Activated gamma-delta T cell (primary cell): Measurements from ENCODE around the gene TSBP1.
"Not testable (repeated sequence)": the region's sequence is repeated elsewhere in the genome, so short reads cannot be mapped to it uniquely, and the experiment has no call there.

Experiments
- DNase-seq: peaks from one replicate; lab custom pipeline; 2025; lab: John Stamatoyannopoulos, UW

TSBP1 gene

DNA sequence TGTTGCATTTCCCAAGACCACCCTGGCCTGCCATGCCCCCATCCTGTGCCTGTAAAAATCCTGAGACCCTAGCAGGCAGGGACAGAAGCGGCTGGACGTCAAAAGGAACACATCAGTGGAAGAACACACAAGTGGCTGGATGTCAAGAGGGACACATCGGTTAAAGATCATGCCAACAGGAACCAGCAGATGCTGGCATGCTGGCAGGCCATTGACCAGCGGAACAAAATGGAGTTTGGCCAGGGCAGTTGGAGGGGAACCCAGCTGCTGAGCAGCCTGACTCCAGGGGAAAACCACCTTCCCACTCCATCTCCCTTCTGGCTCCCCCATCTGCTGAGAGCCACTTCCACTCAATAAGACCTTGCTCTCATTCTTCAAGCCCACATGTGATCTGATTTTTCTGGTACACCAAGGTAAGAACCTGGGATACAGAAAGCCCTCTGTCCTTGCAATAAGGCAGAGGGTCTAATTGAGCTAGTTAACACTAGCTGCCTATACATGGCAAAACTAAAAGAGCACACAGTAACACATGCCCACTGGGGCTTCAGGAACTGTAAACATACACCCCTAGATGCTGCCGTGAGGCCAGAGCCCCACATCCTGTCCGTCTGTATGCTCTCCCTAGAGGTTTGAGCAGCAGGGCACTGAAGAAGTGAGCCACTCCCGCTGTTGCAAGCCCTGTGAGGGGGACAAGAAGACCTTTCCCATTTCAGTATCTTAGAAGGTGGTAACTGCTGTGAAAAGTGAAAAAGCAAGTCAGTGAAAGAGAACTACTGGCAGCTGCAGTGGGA lies 4.2 kb upstream of the TSBP1 start:
- no peak for DNase-seq

DNA sequence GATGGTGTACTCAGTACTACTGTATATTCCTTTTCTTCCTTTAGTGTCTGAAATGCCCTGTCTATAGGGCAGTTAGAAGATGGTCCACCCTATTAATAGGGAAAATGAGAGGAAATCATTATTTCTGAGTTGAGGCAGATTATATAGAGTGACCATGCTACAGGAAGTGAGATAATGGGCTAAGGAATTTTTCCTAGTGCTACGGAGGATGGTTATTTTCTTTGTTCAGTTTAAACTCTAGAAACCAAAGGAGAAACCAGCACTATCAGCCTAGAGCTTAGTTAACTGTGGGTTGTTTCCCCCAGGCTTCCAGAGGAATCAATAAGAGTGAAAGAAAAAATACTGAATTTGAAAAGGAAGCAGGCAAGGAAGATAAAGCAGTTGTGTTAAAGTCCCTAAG lies 474 bp downstream of the TSBP1 start:
- no peak for DNase-seq

DNA sequence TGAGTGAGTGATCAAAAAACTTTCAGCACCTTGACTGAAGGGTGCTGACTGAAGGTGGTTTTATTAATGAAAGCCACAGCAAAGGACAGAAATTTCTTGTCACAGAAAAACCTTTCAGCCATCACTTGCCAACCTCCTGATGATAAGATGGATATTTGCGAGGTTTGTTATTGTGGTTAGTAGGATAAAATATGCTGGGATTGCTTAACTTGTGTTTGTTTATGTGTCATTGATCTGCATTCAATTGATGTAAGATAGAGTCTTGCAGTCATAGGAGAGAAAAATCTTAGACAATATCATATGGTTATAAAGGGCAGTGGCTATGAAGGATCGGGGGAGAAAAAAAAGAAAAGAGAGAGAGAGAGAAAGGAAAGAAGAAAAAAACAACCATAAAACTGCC lies 1.2 kb downstream of the TSBP1 start:
- DNase-seq, result no peak

DNA sequence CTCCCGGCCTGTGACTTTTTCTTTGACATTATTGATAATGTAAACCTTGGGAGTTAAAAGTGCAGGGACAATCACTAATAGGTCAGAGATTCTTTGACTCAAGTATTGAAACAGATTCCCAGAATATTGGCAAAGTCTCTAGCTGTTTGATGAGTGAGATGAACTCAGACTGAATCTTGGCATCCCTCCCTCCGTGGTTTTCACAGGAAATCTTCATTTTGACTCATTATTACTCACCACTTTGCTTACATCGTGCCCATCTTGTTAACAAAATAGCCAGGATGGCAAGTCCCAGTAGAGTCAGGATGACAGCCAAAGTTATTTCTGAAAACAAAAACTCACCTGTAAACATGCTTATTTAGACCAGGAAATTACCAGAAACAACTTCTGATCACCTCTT lies 2.0 kb downstream of the TSBP1 start:
- no peak for DNase-seq

DNA sequence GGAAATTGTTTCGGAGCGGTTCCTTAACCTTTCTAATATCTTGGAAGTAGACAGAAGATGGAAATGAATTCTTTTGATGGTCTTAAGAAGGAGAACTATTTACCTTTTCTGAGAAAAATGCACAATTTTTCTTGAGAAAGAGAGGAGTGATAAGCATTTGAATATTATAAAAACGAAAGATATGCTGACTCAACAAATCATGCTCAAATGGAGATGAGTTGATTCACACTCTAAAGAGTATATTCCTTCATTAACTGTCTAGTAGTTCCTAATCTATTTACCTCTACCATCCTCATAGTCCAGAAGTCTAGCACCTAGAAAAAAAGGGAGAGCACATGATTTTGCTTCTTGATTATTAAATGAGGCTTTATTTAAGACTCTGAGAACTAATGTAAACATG lies 4.1 kb downstream of the TSBP1 start:
- DNase-seq, result no peak

DNA sequence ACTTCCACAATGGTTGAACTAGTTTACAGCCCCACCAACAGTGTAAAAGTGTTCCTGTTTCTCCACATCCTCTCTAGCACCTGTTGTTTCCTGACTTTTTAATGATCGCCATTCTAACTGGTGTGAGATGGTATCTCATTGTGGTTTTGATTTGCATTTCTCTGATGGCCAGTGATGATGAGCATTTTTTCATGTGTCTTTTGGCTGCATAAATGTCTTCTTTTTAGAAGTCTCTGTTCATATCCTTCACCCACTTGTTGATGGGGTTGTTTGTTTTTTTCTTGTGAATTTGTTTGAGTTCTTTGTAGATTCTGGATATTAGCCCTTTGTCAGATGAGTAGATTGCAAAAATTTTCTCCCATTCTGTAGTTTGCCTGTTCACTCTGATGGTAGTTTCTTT lies 12.5 kb downstream of the TSBP1 start:
- DNase-seq, result not testable (repeated sequence)

DNA sequence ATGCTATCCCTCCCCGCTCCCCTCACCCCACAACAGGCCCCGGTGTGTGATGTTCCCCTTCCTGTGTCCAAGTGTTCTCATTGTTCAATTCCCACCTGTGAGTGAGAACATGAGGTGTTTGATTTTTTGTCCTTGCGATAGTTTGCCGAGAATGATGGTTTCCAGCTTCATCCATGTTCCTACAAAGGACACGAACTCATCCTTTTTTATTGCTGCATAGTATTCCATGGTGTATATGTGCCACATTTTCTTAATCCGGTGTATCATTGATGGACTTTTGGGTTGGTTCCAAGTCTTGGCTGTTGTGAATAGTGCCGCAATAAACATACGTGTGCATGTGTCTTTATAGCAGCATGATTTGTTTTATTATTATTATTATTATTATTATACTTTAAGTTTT lies 13.2 kb downstream of the TSBP1 start:
- not testable (repeated sequence) for DNase-seq

DNA sequence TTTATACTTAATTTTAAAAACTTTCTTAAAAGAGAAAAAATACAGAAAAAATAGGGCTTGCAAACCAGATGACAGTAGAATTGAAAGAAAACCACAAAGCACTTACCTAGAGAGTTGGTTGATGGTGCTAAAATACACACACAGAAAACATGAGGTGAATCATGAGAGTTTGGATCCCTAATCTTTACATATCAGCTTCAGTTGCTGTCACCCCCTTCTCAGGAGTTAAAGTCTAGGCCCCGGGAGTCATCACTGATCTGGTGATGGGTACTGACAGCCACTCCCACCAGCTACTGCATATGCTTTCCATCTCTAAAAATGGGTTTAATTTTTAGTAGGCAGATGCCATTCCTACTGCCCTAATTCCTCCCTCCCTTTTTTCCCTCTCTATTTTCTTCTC lies 16.7 kb downstream of the TSBP1 start:
- DNase-seq, result no peak

DNA sequence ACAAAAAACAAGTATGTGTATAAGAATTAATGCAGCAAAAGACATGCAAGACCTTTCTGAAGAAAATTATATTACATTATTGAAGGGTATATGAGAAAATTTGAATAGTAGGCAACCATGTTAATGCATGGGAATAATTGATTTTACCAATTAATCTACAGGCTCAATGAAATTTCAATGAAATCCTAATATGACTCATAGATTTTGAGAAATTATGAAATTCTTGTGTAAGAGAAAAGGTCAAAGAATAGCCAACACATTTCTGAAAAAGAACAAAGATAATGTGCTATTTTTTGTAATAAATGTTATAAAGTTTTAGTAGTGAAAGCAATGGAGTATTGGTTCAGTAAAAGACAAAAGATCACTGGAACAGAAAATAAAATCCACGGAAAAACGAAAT lies 18.4 kb downstream of the TSBP1 start:
- DNase-seq, result no peak

DNA sequence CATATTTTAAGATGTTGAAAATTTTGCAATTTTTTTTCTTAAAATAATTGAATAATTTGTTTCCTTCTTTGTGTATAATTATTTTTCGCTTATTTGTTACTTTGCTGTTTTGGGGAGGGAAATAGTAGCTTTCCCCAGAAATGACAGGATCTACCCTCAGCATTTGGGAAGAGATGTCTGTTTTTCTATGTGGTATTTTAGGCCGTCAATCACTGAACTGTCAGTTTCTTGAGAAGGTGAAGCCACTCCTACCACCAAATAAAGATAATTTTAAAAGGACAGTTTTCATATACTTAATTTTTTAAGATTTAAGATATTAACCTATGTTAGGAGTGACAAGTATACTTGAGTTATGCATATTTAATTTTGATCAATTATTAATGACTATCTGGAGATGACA lies 31.5 kb downstream of the TSBP1 start:
- no peak for DNase-seq

DNA sequence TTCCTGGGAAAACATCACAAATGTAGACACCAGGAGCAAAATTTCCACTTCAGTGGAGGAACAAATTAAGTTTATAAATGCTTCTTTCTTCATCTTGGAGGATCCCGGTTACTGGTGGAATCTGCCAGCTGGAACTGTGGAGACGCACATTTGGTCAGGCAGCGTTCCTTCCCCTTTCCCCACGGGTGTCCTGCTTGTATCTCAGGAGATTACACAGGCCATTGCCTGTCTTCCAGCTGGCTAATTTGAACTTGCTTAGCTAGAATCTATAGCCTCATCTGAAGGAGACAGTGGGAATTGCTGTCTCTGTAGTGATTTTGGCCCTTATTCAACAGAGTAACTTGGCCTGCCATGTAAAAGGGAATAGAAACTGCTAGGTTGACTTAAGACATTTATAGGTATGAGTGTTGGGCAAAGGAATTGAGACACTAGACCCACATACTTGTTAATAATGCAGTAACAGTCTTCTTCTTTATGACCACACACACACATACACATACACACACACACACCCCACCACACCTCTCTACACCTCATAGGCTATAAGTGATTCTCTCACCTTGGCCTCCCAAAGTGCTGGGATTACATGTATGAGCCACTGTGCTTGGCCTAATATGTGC lies 34.4 kb downstream of the TSBP1 start:
- DNase-seq, result no peak

DNA sequence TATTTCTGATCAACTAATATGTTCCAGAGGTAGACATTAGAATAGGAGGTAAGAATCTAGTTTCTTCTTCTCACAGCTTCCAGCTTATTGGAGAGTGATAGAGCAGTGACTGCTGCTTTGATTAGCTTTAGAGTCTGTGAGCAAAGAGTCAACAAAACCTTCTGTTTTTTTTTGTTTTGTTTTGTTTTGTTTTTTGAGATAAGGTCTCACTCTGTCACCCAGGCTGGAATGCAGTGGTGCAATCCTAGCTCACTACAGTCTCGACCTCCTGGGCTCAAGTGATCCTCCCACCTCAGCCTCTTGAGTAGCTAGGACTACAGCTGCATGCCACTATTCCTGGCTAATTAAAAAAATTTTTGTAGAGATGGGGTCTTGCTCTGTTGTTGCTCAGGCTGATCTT lies 39.3 kb downstream of the TSBP1 start:
- DNase-seq, result no peak

DNA sequence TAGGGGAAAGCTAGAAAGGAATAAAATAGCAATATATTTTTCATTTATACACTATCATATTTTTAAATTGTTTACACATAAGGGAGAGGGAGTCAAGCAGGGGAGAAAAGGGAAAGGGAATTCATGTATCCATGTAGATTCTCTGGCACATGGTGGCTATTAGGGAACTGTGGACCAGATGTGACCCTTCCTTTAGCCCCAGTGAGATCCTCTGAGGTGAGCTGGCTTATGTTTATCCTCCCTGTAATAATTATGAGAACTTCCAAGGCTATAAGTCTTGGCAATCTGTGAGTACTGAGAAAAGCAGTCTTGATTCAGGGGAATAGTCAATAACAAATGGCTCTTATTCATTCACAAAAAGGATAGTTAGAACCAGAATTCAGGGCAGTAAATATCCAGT lies 42.6 kb downstream of the TSBP1 start:
- DNase-seq, result no peak

DNA sequence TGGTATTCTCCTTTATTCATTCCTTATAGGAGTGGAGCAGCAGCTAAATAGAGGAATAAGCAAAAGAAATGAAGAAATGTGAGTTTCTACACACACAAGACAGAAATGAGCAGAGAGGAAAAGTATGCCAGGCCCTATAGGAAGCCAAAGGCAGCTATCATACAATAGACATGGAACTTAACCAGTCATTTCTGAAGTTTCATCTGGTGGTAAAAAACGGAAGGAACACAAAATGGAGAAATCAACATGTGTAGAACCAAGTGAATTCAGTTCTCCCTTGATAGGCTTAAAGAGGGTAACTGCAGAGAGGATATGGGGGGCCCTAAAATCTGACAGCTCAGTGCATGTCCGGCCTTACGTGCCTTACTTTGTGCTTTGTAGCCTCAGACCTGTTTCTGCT lies 44.6 kb downstream of the TSBP1 start:
- no peak for DNase-seq

DNA sequence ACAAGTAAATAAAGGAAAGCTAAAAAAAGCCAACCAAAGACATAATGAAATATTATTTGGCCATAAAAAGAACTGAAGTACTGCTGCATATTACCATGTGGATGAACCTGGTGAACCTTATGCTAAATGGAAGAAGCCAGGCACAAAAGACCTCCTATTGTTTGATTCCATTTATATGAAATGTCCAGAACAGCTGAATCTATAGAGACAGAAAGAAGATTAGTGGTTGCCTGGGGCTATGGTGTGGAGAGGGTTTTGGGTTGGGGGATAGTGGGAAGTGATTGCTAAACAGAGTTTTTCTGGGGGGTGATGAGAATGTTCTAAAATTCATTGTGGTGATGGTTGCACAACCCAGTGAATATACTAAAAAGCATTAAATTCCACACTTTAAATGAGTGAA lies 53.2 kb downstream of the TSBP1 start:
- no peak for DNase-seq

DNA sequence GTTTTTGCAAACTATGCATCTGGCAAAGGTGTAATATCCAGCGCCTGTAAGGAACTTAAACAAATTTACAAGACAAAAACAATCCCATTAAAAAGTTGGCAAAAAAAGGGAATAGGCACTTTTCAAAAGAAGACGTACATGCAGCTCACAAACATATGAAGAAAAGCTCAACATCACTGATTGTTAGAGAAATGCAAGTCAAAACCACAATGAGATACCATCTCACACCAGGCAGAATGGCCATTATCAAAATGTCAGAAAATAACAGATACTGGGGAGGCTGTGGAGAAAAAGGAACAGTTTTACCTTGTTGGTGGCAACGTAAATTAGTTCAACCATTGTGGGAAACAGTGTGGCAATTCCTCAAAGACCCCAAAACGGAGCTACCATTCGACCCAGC lies 54.2 kb downstream of the TSBP1 start:
- no peak for DNase-seq

DNA sequence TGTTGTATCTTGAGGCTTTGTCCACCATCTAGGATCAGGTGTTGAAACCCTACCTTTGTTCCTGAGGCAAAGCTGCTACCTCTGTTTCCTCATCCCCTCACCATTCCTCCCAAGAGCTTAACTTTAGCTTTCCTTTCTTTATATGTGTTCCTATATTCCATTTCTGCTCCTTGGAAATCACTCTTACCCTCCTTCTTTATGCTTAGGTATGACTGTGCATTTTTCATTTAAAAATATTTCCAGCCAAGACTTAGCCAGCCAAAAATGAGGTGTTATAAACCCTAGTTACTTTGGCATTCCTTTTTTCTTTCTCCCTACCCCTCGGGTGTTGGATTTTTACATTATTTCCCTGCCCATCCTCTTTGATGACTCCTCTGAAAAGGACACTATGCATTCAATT lies 57.7 kb downstream of the TSBP1 start:
- DNase-seq, result no peak

DNA sequence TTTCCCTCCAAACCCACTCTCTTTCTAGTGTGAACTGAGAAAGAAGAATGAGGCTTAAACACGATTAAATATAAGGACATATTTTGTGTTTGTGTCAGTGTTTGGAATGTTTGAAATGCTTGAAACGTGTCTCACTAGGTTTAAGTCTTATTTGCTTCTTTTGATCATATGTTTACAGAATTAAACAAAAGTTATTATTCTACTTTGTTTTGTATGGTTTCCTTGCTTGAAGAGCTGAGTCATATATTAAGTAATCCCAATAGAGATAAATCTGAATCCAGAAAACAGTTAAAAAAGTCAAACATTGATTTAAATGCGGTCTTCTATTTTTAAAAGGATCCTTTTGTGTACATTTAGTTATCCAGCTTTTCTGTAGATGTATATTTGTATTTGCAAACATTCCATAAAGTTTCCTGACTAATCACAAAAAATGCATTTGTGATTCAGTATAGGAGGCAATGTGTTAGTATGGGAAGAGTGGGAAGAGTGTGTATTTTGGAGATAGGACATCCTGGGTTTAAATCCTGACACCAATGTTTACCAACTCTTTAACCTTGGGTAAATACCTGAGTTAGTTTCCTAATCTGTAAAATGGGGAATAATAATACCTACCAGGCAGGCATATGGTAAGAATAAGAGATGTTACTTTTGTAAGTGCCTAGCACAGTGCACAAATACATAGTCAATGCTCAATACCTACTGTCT lies 72.9 kb downstream of the TSBP1 start:
- no peak for DNase-seq

DNA sequence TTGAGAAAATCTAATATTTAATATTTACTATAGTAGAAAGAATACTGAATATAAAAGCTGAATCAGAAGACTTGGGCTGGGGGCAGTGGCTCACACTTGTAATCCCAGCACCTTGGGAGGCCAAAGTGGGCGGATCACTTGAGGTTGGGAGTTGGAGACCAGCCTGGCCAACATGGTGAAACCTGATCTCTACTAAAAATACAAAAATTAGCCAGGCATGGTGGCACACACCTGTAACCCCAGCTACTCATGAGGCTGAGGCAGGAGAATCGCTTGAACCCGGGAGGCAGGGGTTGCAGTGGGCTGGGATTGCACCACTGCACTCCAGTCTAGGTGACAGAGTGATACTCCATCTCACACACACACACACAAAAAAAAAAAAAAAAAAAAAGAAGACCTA lies 76.7 kb downstream of the TSBP1 start:
- DNase-seq, result not testable (repeated sequence)

DNA sequence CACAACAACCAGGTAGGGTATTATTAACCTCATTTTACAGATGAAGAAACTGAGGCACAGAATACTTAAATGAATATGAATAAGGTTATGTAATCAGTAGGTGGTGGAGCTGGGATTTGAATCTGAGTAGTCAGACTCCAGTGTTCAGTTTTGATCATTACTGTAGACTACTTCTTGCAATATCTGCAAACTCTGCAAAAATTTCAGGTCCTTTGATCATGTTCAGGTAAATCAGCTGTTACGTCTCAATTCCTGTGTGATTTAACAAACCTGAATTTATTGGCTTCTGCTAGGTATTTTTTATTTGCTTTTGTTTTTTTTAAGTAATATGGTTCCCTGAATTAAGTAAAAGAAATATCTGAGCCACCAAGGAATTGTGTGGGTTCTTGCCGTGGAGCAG lies 77.1 kb downstream of the TSBP1 start:
- no peak for DNase-seq

DNA sequence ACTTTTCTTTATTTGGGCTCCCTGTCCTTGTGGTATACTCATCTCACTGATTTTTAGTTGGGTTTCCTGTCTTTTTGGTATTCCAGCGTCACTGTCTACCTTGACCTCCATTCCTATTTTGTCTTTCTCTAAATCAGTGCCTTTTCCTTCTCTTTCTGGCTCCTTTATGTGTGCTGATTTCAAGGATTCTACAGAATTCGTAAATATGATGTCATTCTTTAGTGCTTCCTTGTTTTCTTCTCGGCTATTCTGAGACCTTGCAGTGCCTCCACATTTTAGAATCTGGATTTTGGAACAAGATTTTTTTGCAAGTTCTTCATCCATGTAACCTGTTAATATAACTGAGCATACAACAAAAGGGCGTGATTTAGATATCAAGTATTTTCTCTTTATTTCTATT lies 78.0 kb downstream of the TSBP1 start:
- no peak for DNase-seq

DNA sequence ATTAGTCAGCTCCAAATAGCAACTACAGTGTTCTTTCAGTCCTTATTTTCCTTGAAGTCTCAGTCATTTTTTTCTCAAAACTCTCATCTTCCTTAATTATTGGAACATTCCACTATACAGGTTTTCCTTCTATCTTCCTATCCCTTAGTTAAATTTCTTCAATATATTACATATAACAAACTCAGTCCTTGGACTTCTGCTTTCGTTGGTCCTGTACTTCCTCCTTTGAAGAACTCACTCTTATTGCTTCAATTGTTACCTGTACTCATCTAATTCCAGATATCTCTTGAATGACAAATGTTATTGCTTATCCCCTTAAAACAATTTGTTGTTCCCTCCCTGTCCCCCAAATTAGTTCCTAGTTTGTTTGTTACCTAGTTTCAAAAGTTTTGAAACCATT lies 80.2 kb downstream of the TSBP1 start:
- no peak for DNase-seq

DNA sequence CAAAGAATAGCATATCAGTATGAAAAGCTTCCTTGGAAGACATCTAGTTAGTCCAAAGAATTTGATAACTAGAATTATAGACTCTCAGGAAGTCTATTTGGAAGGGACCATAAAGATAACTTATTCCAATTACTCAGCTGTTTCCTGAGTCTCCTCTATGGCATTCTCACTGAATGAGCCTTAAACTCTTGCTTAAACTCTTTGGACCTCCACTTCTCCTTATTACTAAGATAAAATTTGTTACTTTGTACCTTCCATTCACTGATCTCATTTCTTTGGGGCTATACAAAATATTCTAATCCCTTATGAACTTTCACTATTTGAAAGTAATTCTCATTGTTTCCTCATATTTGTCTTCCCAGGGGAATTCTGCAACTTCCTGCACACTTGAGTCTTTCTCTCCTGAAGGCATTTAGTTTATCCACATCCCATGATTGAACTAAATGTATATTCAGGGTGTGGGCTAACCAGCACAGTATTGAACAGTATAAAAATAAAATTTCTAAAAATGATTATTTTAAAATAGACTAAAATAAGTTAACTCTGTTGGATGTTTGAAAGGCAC lies 80.7 kb downstream of the TSBP1 start:
- DNase-seq, result no peak
